HG02884 (cell line): ENCODE results near the gene RRP8.

Source experiments
- ATAC-seq: cut with Tn5 transposase; IDR thresholded peaks from one replicate; pipeline ENCODE4 v1.9.1; 2021; ENCODE audit warnings: mild to moderate bottlenecking, moderate library complexity; ENCODE audit not compliant: unreplicated experiment

Gene RRP8

GRCh38 chr11:6548641-6549040 is 54.8 kb downstream of the RRP8 start:
- ATAC-seq: no peak

GRCh38 chr11:6548121-6548520 is 55.3 kb downstream of the RRP8 start:
- no peak for ATAC-seq

DNA sequence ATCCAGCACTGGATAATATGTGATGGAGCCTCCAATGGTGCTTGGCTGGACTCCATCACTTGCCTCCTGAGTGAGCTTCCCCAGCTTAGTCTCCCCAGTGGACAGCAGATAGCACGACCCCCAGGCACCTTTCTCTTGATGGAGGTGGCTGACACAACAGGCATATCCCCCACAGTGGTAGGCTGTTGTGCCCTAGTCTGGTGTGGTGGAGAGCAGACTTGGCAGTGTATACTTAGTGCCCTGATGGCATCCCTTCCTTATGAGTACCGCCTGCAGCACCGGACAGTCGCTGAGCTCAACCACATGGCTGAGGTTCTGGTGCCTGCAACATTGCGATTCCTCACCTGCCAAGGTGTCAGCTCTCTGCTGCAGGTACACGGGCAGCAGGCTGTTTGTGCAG is 56.2 kb downstream of the RRP8 start:
- no peak for ATAC-seq

- no peak for ATAC-seq
Observed at GRCh38 chr11:6546735-6547134, 56.7 kb downstream of the RRP8 start.

GRCh38 chr11:6545917-6546605 is 57.4 kb downstream of the RRP8 start:
- ATAC-seq: no peak
